ENCODE results near the gene CYP2A13. TPM values are rescaled to one million over a fixed set of nuclear protein-coding genes. Genes with fewer than 3 reads are reported as not detected.

Gene CYP2A13
- polyA plus RNA-seq, 1 donor (not counting 4 experiments of a cell fraction or from before 2014, with no cell fraction given): not detected

- peak overlapping the region; percentile 22 for H3K4me2 ChIP-seq (ENCODE audit: control insufficient read depth, extremely low read depth, insufficient read depth, low read depth, low read length)
- H3K79me2 ChIP-seq (ENCODE audit: control insufficient read depth, insufficient read depth, low read length): no peaks in the 10 kb centered on the region
- DNase-seq (ENCODE audit: low read depth, low spot score) (no peak), FAIRE-seq (no peak)
- no peak for TF ChIP-seq EZH2 (IDR thresholded peaks at IDR 0.05; ENCODE audit: low read length)
- TF ChIP-seq, protein P1, sequence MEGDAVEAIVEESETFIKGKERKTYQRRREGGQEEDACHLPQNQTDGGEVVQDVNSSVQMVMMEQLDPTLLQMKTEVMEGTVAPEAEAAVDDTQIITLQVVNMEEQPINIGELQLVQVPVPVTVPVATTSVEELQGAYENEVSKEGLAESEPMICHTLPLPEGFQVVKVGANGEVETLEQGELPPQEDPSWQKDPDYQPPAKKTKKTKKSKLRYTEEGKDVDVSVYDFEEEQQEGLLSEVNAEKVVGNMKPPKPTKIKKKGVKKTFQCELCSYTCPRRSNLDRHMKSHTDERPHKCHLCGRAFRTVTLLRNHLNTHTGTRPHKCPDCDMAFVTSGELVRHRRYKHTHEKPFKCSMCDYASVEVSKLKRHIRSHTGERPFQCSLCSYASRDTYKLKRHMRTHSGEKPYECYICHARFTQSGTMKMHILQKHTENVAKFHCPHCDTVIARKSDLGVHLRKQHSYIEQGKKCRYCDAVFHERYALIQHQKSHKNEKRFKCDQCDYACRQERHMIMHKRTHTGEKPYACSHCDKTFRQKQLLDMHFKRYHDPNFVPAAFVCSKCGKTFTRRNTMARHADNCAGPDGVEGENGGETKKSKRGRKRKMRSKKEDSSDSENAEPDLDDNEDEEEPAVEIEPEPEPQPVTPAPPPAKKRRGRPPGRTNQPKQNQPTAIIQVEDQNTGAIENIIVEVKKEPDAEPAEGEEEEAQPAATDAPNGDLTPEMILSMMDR (optimal IDR thresholded peaks at IDR 0.05 in 1 of 3, IDR thresholded peaks at IDR 0.05 in 1 of 3, conservative IDR thresholded peaks at IDR 0.05 in 1 of 3; ENCODE audit: extremely low read depth in 1 of 3, insufficient read depth in 2 of 3, low read length in 3 of 3): no peak
- no peaks in the 10 kb centered on the region for H3K36me3 ChIP-seq (ENCODE audit: control insufficient read depth in 2 of 2, extremely low read depth in 1 of 2, insufficient read depth in 2 of 2, low read length in 2 of 2)
- no peaks in the 10 kb centered on the region for H3K4me1 ChIP-seq (ENCODE audit: control insufficient read depth, extremely low read depth, insufficient read depth, low read length)
- no peaks in the 10 kb centered on the region for H3K9me3 ChIP-seq (ENCODE audit: control insufficient read depth, low read depth, low read length)
- no peaks in the 10 kb centered on the region for H4K20me1 ChIP-seq (ENCODE audit: control insufficient read depth, extremely low read depth, insufficient read depth, low read length)
- H3K4me3 ChIP-seq (ENCODE audit: control insufficient read depth in 2 of 3, extremely low read depth in 1 of 3, insufficient read depth in 2 of 3, low read depth in 1 of 3, low read length in 3 of 3): no peak overlapping the region
- H2AFZ ChIP-seq (ENCODE audit: control insufficient read depth, low read length): no peak overlapping the region
- H3K27me3 ChIP-seq (ENCODE audit: control insufficient read depth, extremely low read depth, insufficient read depth, low read length): no peaks in the 10 kb centered on the region
- no peak overlapping the region for H3K9ac ChIP-seq (ENCODE audit: control insufficient read depth, extremely low read depth, insufficient read depth, low read length)
- H3K27ac ChIP-seq (ENCODE audit: control insufficient read depth, insufficient read depth, low read length): no peak overlapping the region
- H3K9me1 ChIP-seq (ENCODE audit: control insufficient read depth, extremely low read depth, insufficient read depth, low read length): no peaks in the 10 kb centered on the region
- dilution Hi-C loops (cut with MboI; ENCODE audit: extremely low pct_ligation_motif_present, low sequenced_read_pairs): no loop called here
Measured at GRCh38 chr19:41064974-41065569, 23.2 kb upstream of the CYP2A13 start.

DNA sequence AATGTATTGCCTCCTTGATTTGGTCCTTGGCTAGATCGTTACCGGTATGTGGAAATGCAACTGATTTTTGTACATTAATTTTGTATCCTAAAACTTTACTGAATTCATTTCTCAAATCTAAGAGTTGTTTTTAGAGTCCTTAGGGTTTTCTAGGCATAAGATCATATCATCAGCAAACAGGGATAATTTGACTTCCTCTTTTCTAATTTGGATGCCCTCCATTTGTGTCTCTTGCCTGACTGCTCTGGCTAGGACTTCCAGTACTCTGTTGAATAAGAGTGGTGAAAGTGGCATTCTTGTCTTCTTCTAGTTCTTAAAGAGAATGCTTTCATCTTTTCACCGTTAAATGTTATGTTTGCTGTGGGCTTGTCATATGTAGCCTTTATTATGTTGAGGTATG is 12.0 kb upstream of the CYP2A13 start:
- DNase-seq (ENCODE audit: low read depth, low spot score) (no peak), FAIRE-seq (no peak)
- no peak overlapping the region for H3K4me2 ChIP-seq (ENCODE audit: control insufficient read depth, extremely low read depth, insufficient read depth, low read depth, low read length)
- H3K9ac ChIP-seq (ENCODE audit: control insufficient read depth, extremely low read depth, insufficient read depth, low read length): no peak overlapping the region
- H3K4me1 ChIP-seq (ENCODE audit: control insufficient read depth, extremely low read depth, insufficient read depth, low read length): no peaks in the 10 kb centered on the region
- H2AFZ ChIP-seq (ENCODE audit: control insufficient read depth, low read length): no peak overlapping the region
- no peaks in the 10 kb centered on the region for H4K20me1 ChIP-seq (ENCODE audit: control insufficient read depth, extremely low read depth, insufficient read depth, low read length)
- no peak overlapping the region for H3K27ac ChIP-seq (ENCODE audit: control insufficient read depth, insufficient read depth, low read length)
- TF ChIP-seq, protein P1 (optimal IDR thresholded peaks at IDR 0.05 in 1 of 3, IDR thresholded peaks at IDR 0.05 in 1 of 3, conservative IDR thresholded peaks at IDR 0.05 in 1 of 3; ENCODE audit: extremely low read depth in 1 of 3, insufficient read depth in 2 of 3, low read length in 3 of 3): no peak
- no peak for TF ChIP-seq EZH2 (IDR thresholded peaks at IDR 0.05; ENCODE audit: low read length)
- no peaks in the 10 kb centered on the region for H3K9me3 ChIP-seq (ENCODE audit: control insufficient read depth, low read depth, low read length)
- H3K4me3 ChIP-seq (ENCODE audit: control insufficient read depth in 2 of 3, extremely low read depth in 1 of 3, insufficient read depth in 2 of 3, low read depth in 1 of 3, low read length in 3 of 3): no peak overlapping the region
- no peaks in the 10 kb centered on the region for H3K79me2 ChIP-seq (ENCODE audit: control insufficient read depth, insufficient read depth, low read length)
- no peaks in the 10 kb centered on the region for H3K36me3 ChIP-seq (ENCODE audit: control insufficient read depth in 2 of 2, extremely low read depth in 1 of 2, insufficient read depth in 2 of 2, low read length in 2 of 2)
- H3K27me3 ChIP-seq (ENCODE audit: control insufficient read depth, extremely low read depth, insufficient read depth, low read length): no peaks in the 10 kb centered on the region
- dilution Hi-C loops (cut with MboI; ENCODE audit: extremely low pct_ligation_motif_present, low sequenced_read_pairs): no loop called here
- H3K9me1 ChIP-seq (ENCODE audit: control insufficient read depth, extremely low read depth, insufficient read depth, low read length): no peaks in the 10 kb centered on the region

Measured in keratinocyte (primary cell).